ENCODE data around the gene PDXP. TPM values are rescaled to one million over a fixed set of nuclear protein-coding genes. Genes with fewer than 3 reads are reported as not detected.

Gene PDXP
- total and polyA plus RNA-seq, 2 donors (not counting 3 experiments of a cell fraction or from before 2014, with no cell fraction given), result 18.0 to 20.0 TPM

DNA sequence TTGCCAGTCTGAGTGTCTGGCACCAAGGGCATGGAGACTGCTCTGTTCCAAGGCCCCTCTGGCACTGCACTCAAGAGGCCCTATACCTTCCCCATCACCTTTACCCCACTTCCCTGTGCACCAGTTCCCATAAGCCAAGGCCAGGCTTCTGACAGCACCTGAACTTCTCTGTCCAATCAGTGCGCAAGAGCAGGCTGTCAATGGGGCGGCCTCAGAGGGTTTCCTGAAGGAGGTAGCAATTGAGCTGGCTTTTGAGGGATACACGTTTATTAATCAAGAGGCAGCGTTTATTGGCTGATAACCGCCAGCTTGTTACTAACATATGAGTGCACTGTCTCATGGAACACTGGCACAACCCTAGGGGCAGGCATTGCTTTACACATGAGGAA is 17.0 kb upstream of the PDXP start:
- CTCF ChIA-PET, result interaction anchor here (2.1 to 5.1 kb wide), 8 partner anchors 8 to 151 kb away, joined by 23 to 307 read pairs (median 54); partner anchors contain the start of genes LGALS1, NOL12 and PDXP
- DNase-seq (ENCODE audit: low read depth, low spot score) (no peak), FAIRE-seq (no peak)
- Histone ChIP-seq H3K27ac (ENCODE audit: insufficient read depth, low read depth, low read length) (no peak overlapping the region), H3K9ac (replicated peaks; ENCODE audit: extremely low read depth, insufficient read depth, low read length) (no peak overlapping the region), H3K36me3 (ENCODE audit: control insufficient read depth in 2 of 2, extremely low read depth in 1 of 2, insufficient read depth in 2 of 2, low read length in 2 of 2) (no peaks in the 10 kb centered on the region), H3K9me3 (replicated peaks; ENCODE audit: control insufficient read depth, insufficient read depth, low read length) (no peaks in the 10 kb centered on the region), H4K20me1 (replicated peaks; ENCODE audit: control insufficient read depth, extremely low read depth, insufficient read depth, low read length) (no peaks in the 10 kb centered on the region), H3K4me1 (ENCODE audit: control insufficient read depth, extremely low read depth, insufficient read depth, low read length) (peaks cover 2% of the 10 kb centered on the region), H3K9me1 (replicated peaks; ENCODE audit: control insufficient read depth, extremely low read depth, insufficient read depth, low read length) (no peaks in the 10 kb centered on the region), H3K4me2 (ENCODE audit: insufficient read depth, low read length) (no peak overlapping the region), H3K27me3 (ENCODE audit: control insufficient read depth in 2 of 2, insufficient read depth in 2 of 2, low read length in 2 of 2) (no peaks in the 10 kb centered on the region), H3K79me2 (ENCODE audit: control insufficient read depth, insufficient read depth, low read length) (no peaks in the 10 kb centered on the region), H2AFZ (ENCODE audit: low read depth, low read length) (no peak overlapping the region), H3K4me3 (replicated peaks in 1 of 3; ENCODE audit: insufficient read depth in 1 of 3, low read depth in 1 of 3, low read length in 3 of 3) (no peak overlapping the region)
- POLR2A ChIA-PET, result no interaction called here
- intact Hi-C loops (cut with micrococcal nuclease) (no loop called here), dilution Hi-C loops (cut with MboI; ENCODE audit: extremely low pct_ligation_motif_present, low sequenced_read_pairs) (no loop called here)
- TF ChIP-seq JUN (IDR thresholded peaks at IDR 0.05; ENCODE audit: borderline replicate concordance, insufficient read depth, insufficient read length, low read depth), result no peak
- TF ChIP-seq MYC (IDR thresholded peaks at IDR 0.05; ENCODE audit: low read depth, low read length), result no peak
- TF ChIP-seq, protein P1, sequence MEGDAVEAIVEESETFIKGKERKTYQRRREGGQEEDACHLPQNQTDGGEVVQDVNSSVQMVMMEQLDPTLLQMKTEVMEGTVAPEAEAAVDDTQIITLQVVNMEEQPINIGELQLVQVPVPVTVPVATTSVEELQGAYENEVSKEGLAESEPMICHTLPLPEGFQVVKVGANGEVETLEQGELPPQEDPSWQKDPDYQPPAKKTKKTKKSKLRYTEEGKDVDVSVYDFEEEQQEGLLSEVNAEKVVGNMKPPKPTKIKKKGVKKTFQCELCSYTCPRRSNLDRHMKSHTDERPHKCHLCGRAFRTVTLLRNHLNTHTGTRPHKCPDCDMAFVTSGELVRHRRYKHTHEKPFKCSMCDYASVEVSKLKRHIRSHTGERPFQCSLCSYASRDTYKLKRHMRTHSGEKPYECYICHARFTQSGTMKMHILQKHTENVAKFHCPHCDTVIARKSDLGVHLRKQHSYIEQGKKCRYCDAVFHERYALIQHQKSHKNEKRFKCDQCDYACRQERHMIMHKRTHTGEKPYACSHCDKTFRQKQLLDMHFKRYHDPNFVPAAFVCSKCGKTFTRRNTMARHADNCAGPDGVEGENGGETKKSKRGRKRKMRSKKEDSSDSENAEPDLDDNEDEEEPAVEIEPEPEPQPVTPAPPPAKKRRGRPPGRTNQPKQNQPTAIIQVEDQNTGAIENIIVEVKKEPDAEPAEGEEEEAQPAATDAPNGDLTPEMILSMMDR (IDR thresholded peaks at IDR 0.05; ENCODE audit: extremely low read depth in 1 of 2, insufficient read depth in 1 of 2, low read depth in 1 of 2, low read length in 2 of 2), result no peak
- TF ChIP-seq, protein P2, sequence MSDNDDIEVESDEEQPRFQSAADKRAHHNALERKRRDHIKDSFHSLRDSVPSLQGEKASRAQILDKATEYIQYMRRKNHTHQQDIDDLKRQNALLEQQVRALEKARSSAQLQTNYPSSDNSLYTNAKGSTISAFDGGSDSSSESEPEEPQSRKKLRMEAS (IDR thresholded peaks at IDR 0.05; ENCODE audit: insufficient read depth, insufficient read length), result no peak
- no peak for TF ChIP-seq FOS (IDR thresholded peaks at IDR 0.05; ENCODE audit: borderline replicate concordance, insufficient read depth, low read length)
- BruUV-seq (replicated peaks), result no TSS peak

Measured in endothelial cell of umbilical vein (primary cell).